H1 (cell line): ENCODE results near the gene TPRN. TPM values are rescaled to one million over a fixed set of nuclear protein-coding genes. Genes with fewer than 3 reads are reported as not detected.

Source experiments
- CTBP2 ChIP-seq: IDR thresholded peaks from 2 replicates; pipeline ENCODE4 v1.7.0; 2011; ENCODE audit warnings: borderline replicate concordance, mild to moderate bottlenecking, moderate library complexity, mixed read lengths, low read length; ENCODE audit not compliant: insufficient read depth, insufficient read length
- GTF2F1 ChIP-seq: IDR thresholded peaks from 2 replicates; pipeline ENCODE4 v1.6.1; 2012; ENCODE audit warnings: low read depth, low read length, improper control_type of control experiment, borderline replicate concordance
- HDAC2 ChIP-seq, 2 experiments: fragments of 300-600 bp in 1 of 2; sonication (generic) in 1 of 2; IDR thresholded peaks; 2 replicates each; pipeline ENCODE4 v1.6.1; 2011 to 2012; ENCODE audit warnings: low read depth in 2 of 2, low read length in 2 of 2, mild to moderate bottlenecking in 2 of 2, moderate library complexity in 2 of 2, borderline replicate concordance in 1 of 2, inconsistent platforms in 1 of 2
- PHF8 ChIP-seq: fragments of 200-600 bp; sonication (generic); conservative IDR thresholded peaks from 2 replicates; pipeline ENCODE4 v1.7.1; 2012; ENCODE audit warnings: low read depth, mild to moderate bottlenecking, inconsistent platforms, low read length, moderate library complexity
- POLR2AphosphoS5 ChIP-seq: IDR thresholded peaks from 2 replicates; pipeline ENCODE4 v1.6.1; 2011; ENCODE audit warnings: low read depth, low read length
- polyA plus RNA-seq, 7 experiments: library from polyadenylated mRNA; depleted of rRNA in 3 of 7; stranded (reverse) in 5 of 7; unstranded in 2 of 7; fragments of >200 nt in 5 of 7; fragments of 200-250 nt in 2 of 7; gene quantifications; 1 replicate in 5 of 7; 2 replicates in 1 of 7; 4 replicates in 1 of 7; pipeline versions ENCODE4 v1.2.1 to v1.2.3, GENCODE V29; 2011 to 2013; ENCODE audit warnings: missing spikeins in 2 of 7, mixed read lengths in 2 of 7
- total RNA-seq: library from RNA; stranded (reverse); fragmentation: NEBNext Ultra II Directional; extraction: Animal tissue kit (Norgen Biotek cat#: 25700); gene quantifications from 2 replicates; pipeline ENCODE4 v1.2.1, GENCODE V29; 2021

Gene TPRN
- total and polyA plus RNA-seq, 2 of the 8 experiments (the other 6 are each of a cell fraction or from before 2014, with no cell fraction given), result 9.7 to 23.2 TPM

- no peak for TF ChIP-seq CTBP2
- no peak for TF ChIP-seq HDAC2 (IDR thresholded peaks at IDR 0.05; ENCODE audit: borderline replicate concordance in 1 of 2, low read depth in 2 of 2, low read length in 2 of 2)
- no peak for TF ChIP-seq GTF2F1
- no peak for TF ChIP-seq POLR2AphosphoS5
- no peak for TF ChIP-seq PHF8
Measured at GRCh38 chr9:137160054-137160425, 40.5 kb downstream of the TPRN start (continued).
